Adipocyte (in vitro differentiated cells): Measurements from ENCODE around the gene SETD1B.
A peak's percentile ranks its signal among the peaks of the same experiment; 100 is the strongest.

Experiments used
- DNase-seq: peaks from one replicate; pipeline ENCODE4 v3.0.0-alpha.2; 2015; ENCODE audit warnings: low read depth
- H3K27me3 ChIP-seq: replicated peaks from 2 replicates; pipeline ENCODE4 v1.7.0; 2013; ENCODE audit warnings: mild to moderate bottlenecking, low read length, moderate library complexity; ENCODE audit not compliant: control insufficient read depth, insufficient read depth
- H3K36me3 ChIP-seq: 2 replicates; pipeline ENCODE4 v1.7.0; 2013; ENCODE audit warnings: low read length, mild to moderate bottlenecking, moderate library complexity; ENCODE audit not compliant: control insufficient read depth, insufficient read depth, severe bottlenecking
- H3K4me1 ChIP-seq: 2 replicates; pipeline ENCODE4 v1.7.0; 2013; ENCODE audit warnings: mild to moderate bottlenecking, low read length, moderate library complexity; ENCODE audit not compliant: control insufficient read depth, insufficient read depth
- H3K4me3 ChIP-seq: 2 replicates; pipeline ENCODE4 v1.7.0; 2013; ENCODE audit warnings: mild to moderate bottlenecking, low read length, moderate library complexity
- H3K9ac ChIP-seq: 2 replicates; pipeline ENCODE4 v1.7.0; 2013; ENCODE audit warnings: mild to moderate bottlenecking, low read length, moderate library complexity
- H3K9me3 ChIP-seq: 2 replicates; pipeline ENCODE4 v1.7.0; 2013; ENCODE audit warnings: mild to moderate bottlenecking, low read length, moderate library complexity; ENCODE audit not compliant: control insufficient read depth

SETD1B gene

DNA sequence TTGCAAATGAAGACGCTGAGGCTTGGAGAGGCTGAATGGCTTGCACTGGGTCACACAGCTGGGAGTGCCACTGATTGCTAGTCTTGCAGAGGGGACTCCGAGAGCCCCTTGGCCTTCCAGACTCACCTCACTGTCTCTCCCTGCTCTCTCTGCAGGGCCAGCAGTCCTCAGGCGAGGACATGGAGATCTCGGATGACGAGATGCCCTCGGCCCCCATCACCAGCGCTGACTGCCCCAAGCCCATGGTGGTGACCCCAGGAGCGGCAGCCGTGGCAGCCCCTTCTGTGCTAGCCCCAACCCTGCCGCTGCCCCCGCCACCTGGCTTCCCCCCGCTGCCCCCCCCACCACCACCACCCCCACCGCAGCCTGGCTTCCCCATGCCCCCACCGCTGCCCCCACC is 10.1 kb downstream of the SETD1B start:
- Histone ChIP-seq H3K9me3 (no peaks in the 10 kb centered on the region), H3K9ac (peak overlapping the region; percentile 94), H3K4me3 (no peak overlapping the region), H3K36me3 (peaks cover 60% of the 10 kb centered on the region), H3K27me3 (no peaks in the 10 kb centered on the region), H3K4me1 (peaks cover 28% of the 10 kb centered on the region)
- no peak for DNase-seq

- H3K4me3 ChIP-seq, result no peak overlapping the region
- H3K9ac ChIP-seq, result no peak overlapping the region
- DNase-seq, result no peak
- H3K4me1 ChIP-seq, result peaks cover 28% of the 10 kb centered on the region
- no peaks in the 10 kb centered on the region for H3K27me3 ChIP-seq
- no peaks in the 10 kb centered on the region for H3K9me3 ChIP-seq
- H3K36me3 ChIP-seq, result peaks cover 60% of the 10 kb centered on the region
These were observed 10.8 kb downstream of the SETD1B start for GRCh38 chr12:121814429-121815119.

DNA sequence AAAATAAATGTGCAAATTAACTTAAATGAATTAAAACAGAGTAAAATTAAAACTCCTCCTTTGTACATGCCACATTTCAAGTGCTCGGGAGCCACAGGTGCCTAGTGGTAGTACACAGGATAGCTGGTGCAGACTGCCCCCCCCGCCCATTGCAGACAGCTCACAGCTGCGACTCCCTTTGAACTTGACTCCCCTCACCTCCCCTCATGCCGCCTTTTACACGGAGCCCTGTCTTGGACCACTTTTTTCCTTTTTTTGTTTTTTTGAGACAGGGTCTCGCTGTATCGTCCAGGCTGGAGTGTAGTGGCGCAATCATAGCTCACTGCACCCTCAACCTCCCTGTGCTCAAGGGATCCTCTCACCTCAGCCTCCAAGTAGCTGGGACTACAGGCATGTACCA is 11.5 kb downstream of the SETD1B start:
- Histone ChIP-seq H3K4me3 (no peak overlapping the region), H3K9ac (no peak overlapping the region), H3K36me3 (peaks cover 60% of the 10 kb centered on the region), H3K9me3 (no peaks in the 10 kb centered on the region), H3K4me1 (peaks cover 28% of the 10 kb centered on the region), H3K27me3 (no peaks in the 10 kb centered on the region)
- no peak for DNase-seq

DNA sequence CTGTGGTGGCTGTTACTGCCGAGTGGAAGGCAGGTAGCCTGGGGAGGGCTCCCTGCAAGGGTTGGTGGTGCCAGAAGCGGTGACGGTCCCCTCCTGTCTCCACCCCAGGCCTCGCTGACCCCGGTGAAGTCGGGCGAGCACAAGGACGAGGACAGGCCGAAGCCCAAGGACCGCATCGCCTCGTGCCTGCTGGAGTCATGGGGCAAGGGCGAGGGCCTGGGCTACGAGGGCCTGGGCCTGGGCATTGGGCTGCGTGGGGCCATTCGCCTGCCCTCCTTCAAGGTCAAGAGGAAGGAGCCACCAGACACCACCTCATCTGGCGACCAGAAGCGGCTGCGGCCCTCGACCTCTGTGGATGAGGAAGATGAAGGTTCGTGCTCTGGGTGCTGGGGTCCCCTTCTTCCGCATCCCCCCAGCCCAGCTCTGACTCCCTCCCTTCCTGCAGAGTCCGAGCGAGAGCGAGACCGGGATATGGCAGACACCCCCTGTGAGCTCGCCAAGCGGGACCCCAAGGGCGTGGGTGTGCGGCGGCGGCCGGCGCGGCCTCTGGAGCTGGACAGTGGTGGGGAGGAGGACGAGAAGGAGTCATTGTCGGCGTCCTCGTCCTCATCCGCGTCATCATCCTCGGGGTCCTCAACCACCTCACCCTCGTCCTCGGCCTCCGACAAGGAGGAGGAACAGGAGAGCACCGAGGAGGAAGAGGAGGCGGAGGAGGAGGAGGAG is 13.3 kb downstream of the SETD1B start:
- H3K4me3 ChIP-seq, result no peak overlapping the region

GRCh38 chr12:121817648-121818043 is 13.8 kb downstream of the SETD1B start:
- Histone ChIP-seq H3K36me3 (peaks cover 69% of the 10 kb centered on the region), H3K4me3 (no peak overlapping the region), H3K9ac (no peak overlapping the region), H3K9me3 (no peaks in the 10 kb centered on the region), H3K4me1 (peaks cover 12% of the 10 kb centered on the region), H3K27me3 (no peaks in the 10 kb centered on the region)
- DNase-seq, result no peak

More for the DNA sequence above, 13.3 kb downstream of the SETD1B start:
- Histone ChIP-seq H3K9me3 (no peaks in the 10 kb centered on the region), H3K9ac (no peak overlapping the region), H3K4me1 (peaks cover 14% of the 10 kb centered on the region), H3K27me3 (no peaks in the 10 kb centered on the region), H3K36me3 (peaks cover 63% of the 10 kb centered on the region)
- DNase-seq, result no peak

GRCh38 chr12:121819212-121819949 is 15.6 kb downstream of the SETD1B start:
- no peak for DNase-seq
- Histone ChIP-seq H3K36me3 (peaks cover 80% of the 10 kb centered on the region), H3K9me3 (no peaks in the 10 kb centered on the region), H3K4me3 (no peak overlapping the region), H3K4me1 (no peaks in the 10 kb centered on the region), H3K9ac (no peak overlapping the region), H3K27me3 (no peaks in the 10 kb centered on the region)

GRCh38 chr12:121820056-121820455 is 16.2 kb downstream of the SETD1B start:
- H3K36me3 ChIP-seq, result peaks cover 74% of the 10 kb centered on the region

DNA sequence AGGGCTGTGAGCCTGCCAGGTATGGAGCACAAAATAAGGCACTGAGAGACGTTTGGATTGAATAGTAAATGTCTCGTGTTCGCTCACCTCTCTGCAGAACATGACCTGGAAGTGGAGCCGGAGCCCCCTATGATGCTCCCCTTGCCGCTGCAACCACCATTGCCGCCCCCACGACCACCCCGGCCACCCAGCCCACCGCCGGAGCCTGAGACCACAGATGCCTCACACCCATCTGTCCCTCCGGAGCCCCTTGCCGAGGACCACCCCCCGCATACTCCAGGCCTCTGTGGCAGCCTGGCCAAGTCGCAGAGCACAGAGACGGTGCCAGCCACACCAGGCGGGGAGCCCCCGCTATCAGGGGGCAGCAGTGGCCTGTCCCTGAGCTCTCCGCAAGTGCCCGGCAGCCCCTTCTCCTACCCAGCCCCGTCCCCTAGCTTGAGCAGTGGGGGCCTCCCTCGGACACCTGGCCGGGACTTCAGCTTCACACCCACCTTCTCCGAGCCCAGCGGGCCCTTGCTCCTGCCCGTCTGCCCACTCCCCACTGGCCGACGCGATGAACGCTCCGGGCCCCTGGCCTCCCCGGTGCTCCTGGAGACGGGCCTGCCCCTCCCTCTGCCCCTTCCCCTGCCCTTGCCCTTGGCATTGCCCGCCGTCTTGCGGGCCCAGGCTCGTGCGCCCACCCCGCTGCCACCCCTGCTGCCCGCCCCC is 18.7 kb downstream of the SETD1B start:
- Histone ChIP-seq H3K36me3 (peaks cover 55% of the 10 kb centered on the region), H3K9me3 (no peaks in the 10 kb centered on the region), H3K9ac (no peak overlapping the region), H3K4me3 (no peak overlapping the region), H3K27me3 (no peaks in the 10 kb centered on the region), H3K4me1 (no peaks in the 10 kb centered on the region)
- DNase-seq, result no peak

More at GRCh38 chr12:121820056-121820455, 16.2 kb downstream of the SETD1B start:
- H3K27me3 ChIP-seq, result no peaks in the 10 kb centered on the region
- DNase-seq, result no peak
- H3K9ac ChIP-seq, result no peak overlapping the region
- H3K9me3 ChIP-seq, result no peaks in the 10 kb centered on the region
- no peak overlapping the region for H3K4me3 ChIP-seq
- no peaks in the 10 kb centered on the region for H3K4me1 ChIP-seq

- DNase-seq, result no peak
- Histone ChIP-seq H3K9ac (no peak overlapping the region), H3K36me3 (peaks cover 55% of the 10 kb centered on the region), H3K9me3 (no peaks in the 10 kb centered on the region), H3K27me3 (no peaks in the 10 kb centered on the region), H3K4me1 (no peaks in the 10 kb centered on the region), H3K4me3 (no peak overlapping the region)
These were observed 19.4 kb downstream of the SETD1B start for GRCh38 chr12:121823101-121823726.

DNA sequence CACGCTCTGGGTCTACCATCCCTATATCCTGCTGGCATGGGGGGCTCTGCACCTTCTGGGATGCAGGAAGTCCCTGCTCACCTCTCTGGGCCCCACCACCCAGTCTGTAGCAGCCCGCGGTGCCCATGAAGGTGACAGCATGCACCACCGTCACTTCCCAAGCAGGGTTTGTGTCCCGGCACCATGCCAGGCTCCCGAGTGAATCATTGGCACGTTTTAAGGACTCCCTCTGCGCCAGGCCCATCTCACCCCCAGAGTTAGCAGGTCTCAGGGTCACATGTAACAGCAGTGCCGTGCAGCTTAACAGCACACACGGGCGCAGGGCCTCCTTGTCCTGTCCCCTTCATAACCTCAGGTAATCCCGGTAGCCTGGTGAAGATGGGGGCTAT is 19.9 kb downstream of the SETD1B start:
- no peaks in the 10 kb centered on the region for H3K27me3 ChIP-seq
- no peaks in the 10 kb centered on the region for H3K4me1 ChIP-seq
- no peak for DNase-seq
- peaks cover 59% of the 10 kb centered on the region for H3K36me3 ChIP-seq
- no peak overlapping the region for H3K4me3 ChIP-seq
- H3K9ac ChIP-seq, result no peak overlapping the region
- no peaks in the 10 kb centered on the region for H3K9me3 ChIP-seq
